RWPE1 (cell line): ENCODE results near the gene SUN1.

Experiments
- CTCF ChIA-PET: fragments of 350-600 bp; sonication (Branson Sonifier 250); formaldehyde crosslinking; extraction: SDS; loops from one replicate; lab custom pipeline; 2021; lab: Yijun Ruan, JAX
- POLR2A ChIA-PET: fragments of 400-600 bp; formaldehyde crosslinking; extraction: SDS; loops from one replicate; lab custom pipeline; 2020; ENCODE audit warnings: antibody characterized with exemption; ENCODE audit not compliant: low non-redundant PET; lab: Yijun Ruan, JAX
- DNase-seq: peaks from one replicate; pipeline ENCODE4 v3.0.0; 2012; ENCODE audit warnings: low spot score
- H3K27ac ChIP-seq: fragments of 450-650 bp; 2 replicates; pipeline ENCODE4 v1.5.1; 2017
- TF ChIP-seq, protein P1 (sequence below): fragments of 450-650 bp; conservative IDR thresholded peaks from 2 replicates; pipeline ENCODE4 v1.5.1; 2017; ENCODE audit warnings: low read depth, mild to moderate bottlenecking

SUN1 gene

DNA sequence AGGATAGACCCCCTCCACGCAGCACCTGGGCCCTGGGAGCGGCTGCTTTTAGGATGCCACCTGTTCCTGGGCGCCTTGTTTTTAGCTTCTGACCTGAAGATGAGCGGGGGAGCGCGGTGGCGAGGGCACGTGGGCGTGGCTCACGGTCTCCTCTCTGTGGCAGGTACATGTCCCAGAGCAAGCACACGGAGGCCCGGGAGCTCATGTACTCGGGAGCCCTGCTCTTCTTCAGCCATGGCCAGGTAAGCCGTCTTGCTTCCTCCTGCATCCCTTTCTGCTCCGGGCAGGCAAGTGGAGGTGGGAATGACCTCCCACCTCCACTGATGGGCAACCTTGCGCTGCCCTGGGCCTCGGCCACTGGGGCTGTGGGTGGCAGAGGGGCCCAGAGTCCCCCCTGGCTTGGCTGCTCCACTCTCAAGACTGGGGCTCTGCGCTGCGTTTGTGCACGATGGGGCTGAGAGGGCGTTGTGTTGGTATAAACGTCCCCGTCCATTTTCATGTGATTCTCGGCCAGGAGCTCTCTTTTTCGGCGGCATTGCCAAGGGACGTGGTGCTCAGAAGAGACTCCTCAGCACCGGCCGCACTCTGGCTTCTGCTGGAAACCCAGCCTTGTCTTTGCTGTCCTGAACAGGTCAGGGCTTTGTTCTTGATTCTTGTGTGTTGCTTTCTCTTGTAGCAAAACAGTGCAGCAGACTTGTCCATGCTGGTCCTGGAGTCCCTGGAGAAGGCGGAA is 53.8 kb downstream of the SUN1 start:
- TF ChIP-seq, protein P1, sequence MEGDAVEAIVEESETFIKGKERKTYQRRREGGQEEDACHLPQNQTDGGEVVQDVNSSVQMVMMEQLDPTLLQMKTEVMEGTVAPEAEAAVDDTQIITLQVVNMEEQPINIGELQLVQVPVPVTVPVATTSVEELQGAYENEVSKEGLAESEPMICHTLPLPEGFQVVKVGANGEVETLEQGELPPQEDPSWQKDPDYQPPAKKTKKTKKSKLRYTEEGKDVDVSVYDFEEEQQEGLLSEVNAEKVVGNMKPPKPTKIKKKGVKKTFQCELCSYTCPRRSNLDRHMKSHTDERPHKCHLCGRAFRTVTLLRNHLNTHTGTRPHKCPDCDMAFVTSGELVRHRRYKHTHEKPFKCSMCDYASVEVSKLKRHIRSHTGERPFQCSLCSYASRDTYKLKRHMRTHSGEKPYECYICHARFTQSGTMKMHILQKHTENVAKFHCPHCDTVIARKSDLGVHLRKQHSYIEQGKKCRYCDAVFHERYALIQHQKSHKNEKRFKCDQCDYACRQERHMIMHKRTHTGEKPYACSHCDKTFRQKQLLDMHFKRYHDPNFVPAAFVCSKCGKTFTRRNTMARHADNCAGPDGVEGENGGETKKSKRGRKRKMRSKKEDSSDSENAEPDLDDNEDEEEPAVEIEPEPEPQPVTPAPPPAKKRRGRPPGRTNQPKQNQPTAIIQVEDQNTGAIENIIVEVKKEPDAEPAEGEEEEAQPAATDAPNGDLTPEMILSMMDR, result no peak
- no peak overlapping the region; the same call in 1 of the 2 replicates for H3K27ac ChIP-seq
- DNase-seq, result no peak
- POLR2A ChIA-PET, result no interaction called here
- CTCF ChIA-PET, result no interaction called here

DNA sequence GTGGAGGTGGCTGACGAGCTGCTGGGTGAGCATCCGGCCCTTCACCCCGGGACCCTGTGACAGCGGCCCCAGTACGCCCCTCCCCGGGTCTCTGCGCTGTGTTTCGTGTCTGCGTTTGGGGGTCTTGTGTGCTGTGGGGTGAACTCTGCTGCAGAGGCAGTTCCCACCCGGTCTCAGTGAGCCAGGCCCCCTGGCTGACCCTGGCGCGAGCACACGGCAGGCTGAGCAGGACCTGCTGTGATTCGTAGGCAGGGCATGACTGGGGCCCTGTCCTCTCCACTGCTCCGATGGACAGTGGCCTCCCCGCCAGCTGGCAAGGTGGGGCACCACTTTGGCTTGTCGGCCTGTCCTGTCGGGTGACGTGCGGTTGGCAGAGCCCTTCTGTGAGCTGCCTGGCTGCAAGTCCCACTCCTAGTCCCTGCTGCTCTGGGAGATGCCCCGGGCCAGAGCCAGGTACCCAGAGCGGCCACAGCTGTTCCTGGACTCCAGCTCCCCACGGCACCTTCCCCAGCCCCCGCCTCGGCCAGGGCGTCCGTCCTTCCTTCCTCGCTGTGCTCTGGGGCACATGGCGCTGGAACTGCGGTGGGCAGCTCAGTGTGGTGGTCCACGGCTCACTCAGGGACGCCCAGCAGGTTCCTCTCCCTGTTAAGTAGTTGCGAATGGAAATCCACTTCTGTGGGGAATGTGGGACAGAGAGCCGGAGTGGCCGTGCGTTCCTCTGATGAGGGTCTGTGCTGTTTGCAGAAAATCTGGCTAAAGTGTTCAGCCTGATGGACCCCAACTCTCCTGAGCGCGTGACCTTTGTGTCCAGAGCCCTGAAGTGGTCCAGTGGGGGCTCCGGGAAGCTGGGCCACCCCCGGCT is 54.6 kb downstream of the SUN1 start:
- no peak for DNase-seq
- no peak overlapping the region for H3K27ac ChIP-seq
- POLR2A ChIA-PET, result no interaction called here
- CTCF ChIA-PET, result interaction anchor here (0.7 kb wide), 1 partner anchor 1899 kb away, joined by 3 read pairs; no protein-coding TSS in a partner anchor
- TF ChIP-seq, protein P1, result no peak

DNA sequence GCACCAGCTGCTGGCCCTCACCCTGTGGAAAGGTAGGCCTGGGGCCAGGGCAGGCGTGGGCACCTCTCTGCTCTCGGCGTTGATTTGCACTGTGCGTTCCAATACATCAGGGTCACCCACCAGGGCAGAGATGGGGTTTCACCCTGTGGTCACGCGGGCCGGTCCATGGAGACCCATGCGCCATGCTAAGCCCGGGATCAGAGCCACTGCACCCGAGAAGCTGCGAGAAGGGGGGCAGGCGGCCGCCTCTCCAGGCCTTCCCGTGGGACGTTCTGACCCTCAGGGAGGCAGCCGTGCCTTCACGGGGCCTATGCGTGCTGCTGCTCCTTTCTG is 55.2 kb downstream of the SUN1 start:
- H3K27ac ChIP-seq, result no peak overlapping the region
- CTCF ChIA-PET, result interaction anchor here (0.7 kb wide), 1 partner anchor 1898 kb away, joined by 3 read pairs; no protein-coding TSS in a partner anchor
- POLR2A ChIA-PET, result no interaction called here
- no peak for DNase-seq
- TF ChIP-seq, protein P1, result no peak

DNA sequence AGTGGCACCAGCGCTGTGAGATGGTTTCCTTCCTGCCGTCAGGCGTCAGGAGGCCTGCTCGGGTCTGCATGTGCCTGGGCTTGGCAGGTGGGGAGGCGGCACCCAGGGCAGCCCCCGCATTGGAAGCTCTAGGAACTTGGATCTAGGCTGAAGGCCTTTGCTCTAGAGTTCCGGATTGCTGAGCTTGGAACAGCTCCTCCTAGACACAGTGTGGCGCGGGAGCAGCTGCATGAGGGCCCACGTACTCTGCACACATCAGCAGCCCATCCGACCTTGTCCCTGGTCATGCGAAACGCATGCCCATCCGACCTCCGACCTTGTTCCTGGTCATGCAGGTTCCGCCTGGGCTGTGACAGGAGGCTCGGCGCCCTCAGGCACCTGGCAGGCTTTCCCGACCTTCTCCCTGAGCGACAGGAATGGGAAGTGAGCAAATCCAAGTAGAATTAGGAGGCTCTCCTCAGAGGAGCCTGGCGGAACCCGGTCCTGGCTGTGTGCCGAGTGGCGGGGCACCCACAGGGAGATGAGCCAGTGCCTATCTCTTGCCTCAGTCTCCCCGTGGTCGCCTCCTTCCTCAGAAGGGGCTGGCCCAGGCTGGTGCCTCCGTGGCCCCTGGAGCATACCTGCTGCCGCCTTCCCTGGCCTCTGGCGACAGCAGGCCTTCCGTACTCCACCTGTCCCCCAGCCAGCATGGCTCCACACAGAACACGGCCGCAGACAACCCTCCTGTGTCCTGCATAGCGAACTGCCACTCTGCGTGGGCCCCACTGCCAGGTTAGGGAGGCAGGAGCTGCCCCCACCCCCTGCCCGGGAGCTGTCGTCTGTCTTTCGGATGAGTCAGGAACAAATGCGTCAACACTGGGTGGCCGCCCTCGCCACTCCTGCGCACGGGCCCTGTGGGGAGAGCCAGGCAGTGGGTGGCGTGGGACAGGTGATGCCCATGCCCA is 56.1 kb downstream of the SUN1 start:
- ChIA-PET POLR2A (no interaction called here), CTCF (no interaction called here)
- no peak for DNase-seq
- TF ChIP-seq, protein P1, result no peak
- H3K27ac ChIP-seq, result peak overlapping the region; percentile 24

DNA sequence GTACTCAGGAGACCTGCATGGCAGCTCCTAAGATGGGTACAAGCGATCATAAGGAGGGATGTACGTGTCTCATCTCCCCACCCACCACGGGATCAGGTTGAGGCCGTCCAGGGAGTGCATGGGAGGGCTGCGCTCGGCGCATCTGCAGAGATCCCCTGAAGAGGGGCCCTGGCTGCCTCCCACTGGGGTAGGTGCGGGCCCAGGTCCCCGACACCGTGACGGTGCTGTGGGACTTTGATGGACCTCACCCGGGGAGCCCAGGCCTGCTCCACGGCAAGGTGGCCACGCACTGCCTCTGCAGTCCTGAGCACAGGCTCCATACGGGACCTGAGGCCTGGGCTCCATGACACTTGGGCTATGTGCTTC is 56.7 kb downstream of the SUN1 start:
- DNase-seq, result no peak
- H3K27ac ChIP-seq, result peak overlapping the region; percentile 24
- CTCF ChIA-PET, result no interaction called here
- TF ChIP-seq, protein P1, result no peak
- POLR2A ChIA-PET, result no interaction called here

DNA sequence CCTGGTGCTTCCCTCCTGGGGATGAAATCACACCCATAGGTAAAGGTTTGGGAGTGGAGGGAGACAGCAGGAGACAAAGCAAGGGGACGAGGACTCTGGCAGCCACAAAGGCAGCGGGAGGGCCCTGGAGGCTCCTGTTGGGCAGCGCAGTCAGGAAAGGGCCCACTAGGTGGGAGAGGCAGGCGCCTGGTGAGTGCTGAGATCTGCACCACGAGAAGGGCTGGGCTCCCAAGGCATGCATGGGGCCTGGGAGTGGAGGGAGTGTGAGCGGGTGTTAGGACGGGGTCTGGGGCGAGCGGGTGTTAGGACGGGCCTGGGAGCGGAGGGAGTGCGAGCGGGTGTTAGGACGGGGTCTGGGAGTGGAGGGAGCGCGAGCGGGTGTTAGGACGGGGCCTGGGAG is 57.1 kb downstream of the SUN1 start:
- H3K27ac ChIP-seq, result peak overlapping the region; percentile 24
- TF ChIP-seq, protein P1, result no peak
- DNase-seq, result no peak
- CTCF ChIA-PET, result no interaction called here
- POLR2A ChIA-PET, result no interaction called here
